ENCODE data around the gene PTPN13.
"Not testable (repeated sequence)": the region's sequence is repeated elsewhere in the genome, so short reads cannot be mapped to it uniquely, and the experiment has no call there.

The PTPN13 gene

DNA sequence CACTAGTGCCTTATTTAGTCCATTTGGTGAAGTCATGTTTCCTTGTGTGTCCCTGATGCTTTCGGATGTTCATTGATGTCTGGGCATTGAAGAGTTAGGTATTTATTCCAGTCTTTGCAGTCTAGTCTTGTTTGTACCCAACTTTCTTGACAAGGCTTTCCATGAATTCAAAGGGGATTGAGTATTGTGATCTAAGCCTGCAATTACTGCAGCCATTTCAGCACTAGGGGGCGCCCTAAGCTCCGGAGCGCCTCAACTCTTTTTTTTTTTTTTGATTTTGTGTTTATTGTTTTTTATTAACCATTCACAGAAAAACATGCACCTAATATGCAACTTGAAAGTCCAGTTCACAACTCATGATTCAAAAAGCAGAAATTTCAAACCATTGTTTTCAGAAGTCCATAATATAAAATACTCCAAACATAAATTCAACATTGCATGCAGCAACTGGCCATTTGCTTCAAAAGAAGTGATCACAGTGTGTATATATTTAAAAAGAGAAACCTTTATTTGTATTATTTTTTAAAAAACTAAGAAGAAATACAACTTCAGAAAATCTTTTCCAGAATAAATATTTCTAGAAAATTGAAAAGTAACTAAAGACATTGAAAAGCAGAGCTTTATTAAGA lies 59.2 kb downstream of the PTPN13 start:
- DNase-seq = no peak

DNA sequence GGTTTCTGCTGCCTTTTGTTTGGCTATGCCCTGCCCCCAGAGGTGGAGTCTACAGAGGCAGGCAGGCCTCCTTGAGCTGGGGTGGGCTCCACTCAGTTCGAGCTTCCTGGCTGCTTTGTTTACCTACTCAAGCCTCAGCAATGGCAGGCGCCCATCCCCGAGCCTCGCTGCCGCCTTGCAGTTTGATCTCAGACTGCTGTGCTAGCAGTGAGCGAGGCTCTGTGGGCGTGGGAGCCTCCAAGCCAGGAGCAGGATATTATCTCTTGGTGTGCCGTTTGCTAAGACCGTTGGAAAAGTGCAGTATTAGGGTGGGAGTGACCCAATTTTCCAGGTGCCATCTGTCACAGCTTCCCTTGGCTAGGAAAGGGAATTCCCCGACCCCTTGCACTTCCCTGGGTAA lies 62.7 kb downstream of the PTPN13 start:
- not testable (repeated sequence) for DNase-seq

DNA sequence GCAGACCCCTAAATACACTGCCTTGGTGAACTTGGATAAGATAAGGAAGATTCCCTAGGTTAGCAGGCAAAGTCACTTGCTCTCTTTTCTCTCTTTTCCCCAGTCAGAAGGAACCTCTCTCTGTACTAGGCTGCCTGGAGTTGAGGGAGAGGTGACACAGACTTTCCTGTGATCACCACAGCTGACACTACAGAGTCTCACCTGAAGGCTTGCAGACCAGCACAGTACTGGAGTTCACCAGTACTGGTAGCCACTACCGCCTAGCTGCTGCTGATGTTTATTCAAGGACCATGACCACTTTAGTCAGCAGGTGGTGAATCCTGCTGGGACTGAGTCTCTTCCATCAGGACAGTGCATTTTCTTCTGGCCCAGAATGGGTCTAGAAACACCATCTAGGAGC lies 63.3 kb downstream of the PTPN13 start:
- DNase-seq = no peak

DNA sequence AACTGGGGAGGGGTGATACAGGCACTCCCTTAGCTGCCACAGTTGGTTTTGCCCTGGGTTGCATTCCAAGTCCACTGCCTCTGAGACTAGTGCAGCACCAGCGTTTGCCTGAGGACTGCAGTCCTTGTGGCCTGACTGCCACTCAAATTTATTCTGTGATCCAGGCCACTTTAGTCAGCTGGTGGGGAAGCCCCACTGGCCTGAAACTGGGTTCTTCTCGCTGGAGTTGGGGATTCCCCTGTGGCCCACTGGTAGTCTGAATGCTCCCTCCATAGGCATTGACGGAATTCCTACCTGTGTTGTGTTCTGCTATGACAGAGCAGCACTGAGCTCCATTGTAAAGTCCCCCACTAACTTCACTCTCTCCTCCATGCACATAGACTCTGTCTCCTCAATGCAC lies 63.8 kb downstream of the PTPN13 start:
- DNase-seq = no peak

DNA sequence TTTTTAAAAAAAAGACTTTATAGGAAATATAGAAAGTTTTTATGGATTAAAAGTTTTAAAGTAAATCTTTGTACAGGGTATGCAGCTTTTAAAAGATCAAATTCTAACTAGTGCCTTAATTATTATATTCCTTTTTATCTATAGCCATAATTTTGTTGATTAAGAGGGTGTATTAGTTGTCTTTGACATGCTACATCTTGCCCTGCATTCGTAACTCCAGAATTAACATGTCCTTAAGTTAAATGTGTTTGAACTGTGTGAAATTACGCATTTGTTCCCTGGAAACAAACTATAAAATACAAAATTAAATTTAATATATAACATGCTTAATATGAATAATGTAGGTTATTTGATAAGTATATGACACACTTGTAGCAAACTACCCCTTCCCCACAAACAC lies 66.3 kb downstream of the PTPN13 start:
- DNase-seq = no peak

DNA sequence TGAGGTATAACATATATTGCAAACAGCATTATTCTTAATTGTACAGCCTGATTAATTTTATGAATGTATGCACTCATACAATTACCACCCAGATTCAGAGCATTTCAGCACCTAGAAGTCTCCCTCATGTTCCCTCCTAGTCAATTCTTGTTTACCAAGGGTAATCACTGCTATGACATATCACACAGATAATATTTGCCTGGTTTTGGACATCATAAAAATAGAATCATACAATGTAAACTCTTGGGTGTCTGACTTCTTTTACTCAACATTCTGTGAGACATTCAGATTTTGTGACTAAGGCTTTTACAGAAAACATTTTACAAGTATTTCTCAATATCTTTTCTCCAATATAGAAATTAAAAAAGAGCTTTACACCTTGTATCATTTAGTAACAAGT lies 66.9 kb downstream of the PTPN13 start:
- DNase-seq = no peak

DNA sequence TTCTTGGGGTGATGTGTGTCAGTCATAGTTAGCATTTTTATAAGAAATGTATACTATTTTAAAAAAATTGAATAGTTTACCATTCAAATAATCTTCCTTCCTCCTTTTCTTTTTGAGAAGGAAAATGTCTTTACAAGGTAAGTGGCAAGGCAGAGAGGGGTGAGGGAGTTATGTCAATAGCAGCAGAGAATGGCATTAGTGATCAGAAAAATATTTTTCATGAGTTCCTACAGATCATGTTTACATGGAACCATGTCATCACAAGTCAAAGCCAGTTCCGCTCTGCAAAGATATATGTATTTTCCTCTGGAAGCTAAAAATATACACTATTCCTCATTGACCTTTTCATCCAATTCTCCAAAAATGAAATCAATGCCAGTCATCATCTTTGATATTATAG lies 67.3 kb downstream of the PTPN13 start:
- no peak for DNase-seq

DNA sequence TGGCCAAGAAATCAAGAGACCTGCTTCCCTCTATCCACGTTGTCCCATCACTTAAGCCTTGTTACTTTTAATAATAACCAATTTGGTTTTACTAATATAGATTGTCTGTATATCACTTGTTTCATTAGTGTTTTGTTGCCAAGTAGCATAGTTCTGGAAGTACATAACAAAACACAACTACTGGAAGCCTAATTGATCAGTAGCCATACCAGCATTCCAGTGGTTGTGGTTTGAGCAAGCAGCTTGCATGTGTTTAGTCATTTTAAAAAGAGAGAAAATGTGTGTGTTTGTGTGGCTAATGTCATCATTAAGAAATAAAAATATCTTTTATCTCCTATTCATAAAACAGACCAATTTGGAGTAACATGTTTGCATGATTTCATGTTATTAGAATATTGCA lies 70.8 kb downstream of the PTPN13 start:
- no peak for DNase-seq

DNA sequence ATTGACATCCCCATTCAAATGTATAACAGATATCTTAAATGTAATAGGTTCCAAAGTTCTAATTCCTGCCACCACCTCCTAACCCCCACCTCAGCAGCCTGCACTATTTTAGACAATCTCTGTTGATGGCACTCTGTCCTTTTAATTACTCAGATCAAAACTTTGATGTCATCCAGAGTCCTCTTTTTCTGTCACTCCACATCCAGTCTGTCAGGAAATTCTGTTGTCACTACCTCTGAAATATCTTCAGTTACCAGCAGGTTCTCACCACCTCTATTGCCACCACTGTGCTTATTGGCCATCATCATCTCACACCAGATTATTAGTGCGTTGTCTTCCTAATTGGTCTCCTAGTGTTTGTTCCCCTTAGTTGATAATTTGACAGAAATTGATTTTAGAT lies 76.2 kb downstream of the PTPN13 start:
- no peak for DNase-seq

DNA sequence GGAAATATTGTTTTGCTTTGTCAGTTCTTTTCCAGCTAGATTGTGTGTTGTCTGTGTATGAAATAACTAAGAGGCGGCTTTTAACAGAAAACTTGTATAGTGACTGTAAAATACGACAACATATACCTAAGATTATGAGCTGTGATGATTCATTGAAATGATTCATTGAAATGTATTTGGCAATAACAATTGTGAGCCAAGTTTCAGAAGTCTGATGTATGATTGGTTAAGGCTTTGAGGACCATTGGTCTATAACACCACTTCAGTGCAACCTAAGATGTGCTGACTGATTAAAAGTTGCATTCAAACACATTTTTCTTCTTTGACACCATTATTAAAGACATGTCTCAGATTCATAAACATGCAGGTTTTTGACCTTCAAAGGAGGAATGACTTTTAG lies 76.6 kb downstream of the PTPN13 start:
- no peak for DNase-seq

DNA sequence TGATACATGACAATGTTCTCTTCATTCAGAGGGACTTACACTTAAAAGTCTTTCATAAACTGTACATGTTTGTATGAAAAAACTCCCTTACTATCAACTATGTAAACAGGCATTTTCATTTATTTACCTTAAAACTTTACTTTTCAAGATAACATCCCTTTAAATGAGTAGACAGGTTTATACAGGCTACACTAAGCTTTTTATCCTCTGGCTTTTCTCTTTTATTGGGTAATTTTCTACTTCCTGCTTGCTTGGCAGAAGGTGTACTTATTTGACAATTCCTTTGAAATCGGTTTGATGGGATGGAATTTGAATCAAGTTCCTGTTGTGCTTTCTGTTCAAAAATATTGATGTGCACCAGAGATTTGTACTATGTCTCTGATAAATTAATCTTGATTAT lies 81.4 kb downstream of the PTPN13 start:
- DNase-seq = no peak

DNA sequence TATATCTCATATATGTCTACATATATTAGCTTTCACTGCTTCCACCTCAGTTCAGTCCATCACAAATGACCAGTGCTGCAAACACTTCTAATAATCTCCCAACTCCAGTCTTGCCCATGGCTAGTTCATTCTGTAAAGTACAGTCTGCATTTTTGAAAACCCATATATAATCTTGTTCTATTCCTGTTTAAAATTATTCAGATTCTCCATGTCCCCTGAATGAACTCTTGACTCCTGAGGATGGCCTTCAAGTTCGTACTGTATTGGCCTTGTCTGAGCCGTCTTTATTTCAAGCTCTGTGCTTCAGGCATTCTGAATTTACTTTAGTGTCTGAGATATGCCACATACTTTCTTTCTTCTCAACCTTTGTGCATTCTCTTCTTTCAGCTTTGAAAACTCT lies 84.7 kb downstream of the PTPN13 start:
- DNase-seq = no peak

DNA sequence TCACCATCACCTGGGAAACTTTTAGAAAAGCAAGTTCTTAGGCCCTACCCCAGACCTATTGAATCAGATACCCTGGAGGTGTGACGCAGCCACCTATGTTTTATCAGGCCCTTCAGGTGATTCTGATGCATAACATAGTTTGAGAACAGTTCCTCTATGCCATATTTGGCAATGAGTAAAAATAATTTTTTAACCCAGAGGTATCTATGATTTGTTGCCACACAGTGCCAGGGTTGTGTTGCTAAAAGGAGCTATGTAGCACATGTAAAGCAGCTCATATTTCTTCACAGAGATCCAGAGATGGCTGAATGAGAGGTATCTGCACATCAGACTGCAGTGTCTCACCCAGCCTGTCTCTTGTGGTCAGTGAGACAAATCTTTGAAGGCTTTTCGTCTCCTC lies 85.3 kb downstream of the PTPN13 start:
- DNase-seq = no peak

DNA sequence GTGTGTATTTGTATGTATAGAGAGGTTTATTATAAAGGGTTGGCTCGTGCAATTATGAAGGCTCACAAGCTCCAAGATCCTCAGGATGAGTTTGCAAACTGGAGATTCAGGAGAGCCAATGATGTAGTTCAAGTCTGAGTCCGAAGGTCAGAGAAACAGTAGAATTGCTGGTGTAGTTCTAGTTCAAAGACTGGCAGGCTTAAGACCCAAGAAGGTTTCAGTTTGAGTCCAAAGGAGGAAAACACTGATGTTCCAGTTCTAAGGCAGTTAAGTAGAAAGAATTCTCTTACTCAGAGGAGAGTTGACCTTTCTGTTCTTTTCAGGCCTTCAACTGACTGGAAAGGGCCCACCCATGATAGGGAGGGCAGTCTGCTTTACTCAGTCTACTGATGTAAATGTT lies 89.1 kb downstream of the PTPN13 start:
- no peak for DNase-seq

DNA sequence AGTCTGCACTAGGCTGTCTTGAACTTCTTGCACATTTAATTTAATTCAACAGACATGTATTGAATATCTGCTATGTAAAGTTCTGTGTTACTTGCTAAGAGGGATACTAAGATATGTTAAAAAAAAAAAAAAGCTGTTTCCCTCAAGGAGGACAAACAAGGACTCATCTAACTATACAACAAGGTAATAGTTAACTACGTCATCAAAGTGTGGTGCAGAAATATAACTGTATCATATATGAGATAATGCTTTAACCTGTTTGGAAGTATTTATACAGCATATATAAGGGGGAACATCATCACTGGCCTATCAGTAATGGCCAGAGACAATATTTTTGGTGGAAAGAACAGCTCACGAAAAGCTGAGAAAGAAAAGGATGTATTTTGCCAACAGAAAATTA lies 89.9 kb downstream of the PTPN13 start:
- no peak for DNase-seq

DNA sequence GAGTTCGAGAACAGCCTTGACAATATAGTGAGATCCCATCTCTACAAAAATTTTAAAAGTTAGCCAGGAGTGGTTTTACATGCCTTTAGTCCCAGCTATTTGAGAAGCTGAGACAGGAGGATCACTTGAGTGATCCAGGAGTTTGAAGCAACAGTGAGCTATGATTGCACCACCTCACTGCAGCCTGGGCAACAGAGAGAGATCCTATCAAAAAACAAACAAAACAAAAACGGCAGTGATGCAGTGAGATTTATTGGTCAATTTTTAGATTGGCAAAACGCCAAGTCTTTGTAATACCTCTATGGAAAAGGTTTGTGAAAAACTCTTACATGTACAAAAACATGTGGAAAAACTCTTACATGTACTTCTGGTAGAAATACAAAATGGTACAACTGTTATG lies 91.3 kb downstream of the PTPN13 start:
- DNase-seq = no peak

DNA sequence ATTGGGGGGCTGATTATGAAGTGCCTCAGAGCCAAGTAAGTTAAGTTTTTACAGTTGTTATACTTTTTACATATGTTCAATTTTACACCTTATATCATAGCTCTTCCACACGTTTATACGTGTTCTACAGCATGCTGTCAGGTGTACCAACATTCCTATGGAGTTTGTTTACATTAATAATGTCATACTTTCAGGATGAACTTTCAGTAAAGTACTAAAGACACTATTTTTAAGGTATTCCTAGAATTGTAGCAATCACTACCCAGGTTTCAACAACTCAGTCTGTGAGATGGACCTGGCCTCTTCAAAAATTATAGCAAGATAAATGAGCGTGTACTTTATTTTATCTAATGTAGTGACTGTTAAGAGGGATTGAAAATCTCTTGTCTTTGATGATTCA lies 92.6 kb downstream of the PTPN13 start:
- DNase-seq = no peak

DNA sequence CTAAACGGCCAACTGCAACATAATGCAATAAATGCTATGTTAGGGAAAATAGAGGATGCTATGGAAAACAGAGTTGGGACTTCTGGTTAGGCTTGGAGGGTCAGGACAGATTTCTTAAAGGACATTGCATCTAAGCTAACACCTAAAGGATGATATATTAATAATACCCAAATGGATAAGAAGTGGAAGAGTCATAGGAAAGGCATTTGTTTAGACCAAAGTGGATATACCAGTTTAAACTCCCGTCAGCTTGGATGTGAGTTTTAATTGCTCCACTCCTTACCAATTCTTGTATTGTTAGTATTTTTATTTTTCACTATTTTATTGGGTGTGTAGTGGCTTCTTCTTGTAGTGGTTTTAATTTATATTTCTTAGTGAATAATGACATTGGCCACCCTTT lies 93.9 kb downstream of the PTPN13 start:
- DNase-seq = no peak

DNA sequence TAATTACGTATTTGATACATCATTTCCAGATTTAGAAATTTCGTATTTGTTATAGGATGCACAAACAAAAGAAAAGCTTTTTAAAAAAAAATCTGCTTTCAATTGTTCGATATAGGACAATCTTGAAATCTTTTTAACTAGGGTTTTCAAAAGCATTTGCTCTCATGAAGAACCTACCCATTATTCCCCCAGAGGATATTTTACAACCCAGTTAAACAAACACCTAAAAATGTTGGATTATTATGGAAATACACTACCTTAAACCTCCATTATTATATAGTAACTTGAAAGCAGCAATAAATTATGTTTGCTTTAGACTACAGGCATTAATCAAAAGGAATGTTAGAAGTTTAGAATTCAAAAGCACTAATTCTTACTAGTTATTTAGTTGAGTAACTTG lies 110.5 kb downstream of the PTPN13 start:
- no peak for DNase-seq

DNA sequence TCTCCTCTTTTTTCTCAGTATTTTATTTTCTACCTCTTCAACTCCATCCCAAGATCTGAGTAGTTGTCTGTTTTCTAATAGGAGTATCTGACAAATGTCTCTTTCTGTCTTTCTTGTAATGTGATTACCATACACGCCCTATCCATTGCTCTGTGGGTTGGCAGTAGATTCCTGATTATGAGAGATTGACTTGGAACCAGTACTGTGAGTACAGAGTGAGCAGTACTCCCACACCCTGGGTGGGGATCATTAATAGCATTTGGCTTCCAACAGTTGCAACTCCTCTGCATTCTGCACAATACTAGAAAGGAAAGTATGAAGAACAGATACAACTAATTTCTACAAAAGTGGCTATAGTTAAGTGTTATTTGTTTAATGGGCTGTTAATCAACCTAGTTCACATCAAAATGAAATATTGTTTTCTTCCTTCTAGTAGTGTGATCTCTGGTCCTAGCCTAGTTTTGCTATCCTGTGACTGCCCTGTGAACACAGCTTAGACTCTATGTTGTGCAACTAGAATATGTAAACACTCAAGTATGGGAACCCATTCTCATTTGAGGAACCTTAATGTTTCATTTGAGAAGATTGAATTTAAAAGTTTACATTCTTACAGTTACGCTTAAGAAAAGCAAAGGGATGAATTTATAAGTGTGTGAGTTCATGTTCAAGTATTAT lies 112.9 kb downstream of the PTPN13 start:
- DNase-seq = no peak

DNA sequence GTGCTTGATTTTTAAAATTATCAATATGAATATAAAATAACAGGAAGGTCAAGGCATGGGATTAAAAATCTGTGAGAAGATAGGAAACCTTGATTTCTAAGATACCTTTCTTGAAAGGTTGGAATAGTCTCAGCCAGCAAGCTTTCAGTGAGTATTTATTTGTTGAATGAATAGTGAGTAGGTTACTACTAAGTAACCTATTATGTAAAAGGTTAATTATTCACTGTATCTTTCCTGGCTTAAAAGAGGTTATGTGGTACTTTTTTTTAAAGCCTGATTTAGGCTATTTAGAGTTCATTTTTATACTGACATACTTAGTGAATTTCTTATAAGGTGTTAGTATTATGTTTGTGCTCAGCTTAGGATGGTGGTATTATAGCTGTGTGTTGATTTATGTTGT lies 123.5 kb downstream of the PTPN13 start:
- no peak for DNase-seq

DNA sequence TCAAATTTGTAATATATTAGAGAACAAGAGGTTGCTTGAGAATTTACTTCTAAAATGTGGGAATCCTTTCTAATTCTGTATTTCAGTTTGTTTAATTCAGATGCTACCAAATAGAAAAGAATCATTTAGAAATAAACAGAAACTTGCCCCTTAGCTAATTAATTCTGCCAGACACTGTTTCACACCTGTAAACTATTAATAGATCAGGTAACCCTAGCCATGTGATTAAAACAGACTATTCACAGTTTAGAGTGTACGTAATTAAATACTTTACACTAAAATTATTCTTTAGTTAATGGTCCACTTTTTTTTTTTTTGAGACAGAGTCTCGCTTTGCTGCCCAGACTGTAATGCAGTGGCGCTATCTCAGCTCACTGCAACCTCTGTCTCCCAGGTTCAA lies 124.0 kb downstream of the PTPN13 start:
- DNase-seq = no peak

DNA sequence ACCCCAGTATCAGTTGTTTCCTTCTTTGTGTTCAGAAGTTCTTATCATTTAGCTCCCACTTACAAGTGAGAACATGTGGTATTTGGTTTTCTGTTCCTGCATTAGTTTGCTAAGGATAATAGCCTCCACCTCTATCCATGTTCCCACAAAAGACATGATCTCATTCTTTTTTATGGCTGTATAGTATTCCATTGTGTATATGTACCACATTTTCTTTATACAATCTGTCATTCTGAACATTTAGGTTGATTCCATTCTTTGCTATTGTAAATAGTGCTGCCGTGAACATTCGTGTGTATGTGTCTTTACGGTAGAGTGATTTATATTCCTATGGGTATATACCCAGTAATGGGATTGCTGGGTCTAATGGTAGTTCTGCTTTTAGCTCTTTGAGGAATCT lies 125.0 kb downstream of the PTPN13 start:
- not testable (repeated sequence) for DNase-seq

DNA sequence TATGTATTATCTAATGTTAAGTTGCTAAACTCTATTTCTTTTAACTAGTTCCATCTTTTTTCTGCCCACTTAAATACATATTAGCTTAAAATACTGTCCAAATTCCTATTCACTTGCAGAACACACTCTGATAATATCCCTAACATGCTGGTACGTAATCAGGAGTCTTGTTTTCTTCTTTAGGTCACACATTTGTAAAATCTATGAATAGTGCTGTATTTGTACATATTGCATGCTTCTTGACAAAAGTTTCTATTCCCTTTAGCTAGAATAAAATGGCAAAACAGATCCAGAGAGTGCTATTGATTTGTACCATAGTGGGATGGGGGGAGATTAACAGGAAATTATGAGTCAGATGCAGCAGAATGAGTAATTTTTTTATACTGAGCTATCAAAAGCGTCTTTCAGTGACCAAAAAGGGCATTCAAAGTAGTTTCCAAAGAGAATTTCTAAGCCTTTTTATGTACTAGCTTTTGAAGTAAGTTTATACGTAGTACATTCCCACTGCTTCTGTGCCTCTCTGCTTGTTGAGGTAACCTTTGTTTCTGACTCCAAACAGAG lies 126.5 kb downstream of the PTPN13 start:
- DNase-seq = no peak

DNA sequence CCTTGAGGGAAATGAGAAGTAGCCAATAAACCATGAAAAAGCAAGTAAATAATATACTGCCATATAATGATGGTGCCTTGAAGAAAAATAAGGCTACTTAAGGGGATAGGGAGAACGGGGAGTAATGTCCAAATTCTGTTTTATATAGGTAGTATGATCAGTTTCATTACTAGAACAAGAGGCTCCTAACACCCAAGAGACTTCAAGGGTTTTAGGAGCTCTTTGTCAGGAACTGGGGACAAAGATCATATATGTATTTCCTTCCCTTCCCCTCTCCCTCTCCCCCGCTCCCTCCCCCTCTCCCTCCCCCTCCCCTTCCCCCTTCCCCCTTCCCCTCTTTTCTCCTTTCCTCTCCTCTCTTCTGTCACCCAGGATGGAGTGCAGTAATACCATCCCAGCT lies 127.3 kb downstream of the PTPN13 start:
- DNase-seq = no peak
